H1 (cell line): ENCODE measurements around the gene RCE1. TPM values are rescaled to one million over a fixed set of nuclear protein-coding genes. Genes with fewer than 3 reads are reported as not detected.

Source experiments
- CTCF ChIA-PET: fragments of 300-600 bp; sonication (Branson Sonifier 250); formaldehyde crosslinking; loops from one replicate; lab custom pipeline; 2021; ENCODE audit not compliant: partially characterized antibody; lab: Charles Lee
- POLR2A ChIA-PET: fragments of 300-600 bp; sonication (Branson Sonifier 250); formaldehyde crosslinking; loops from one replicate; lab custom pipeline; 2021; ENCODE audit warnings: inconsistent platforms; ENCODE audit not compliant: partially characterized antibody; lab: Charles Lee
- DNase-seq, 2 experiments: peaks; one replicate each; pipeline versions ENCODE4 v3.0.0 to v3.0.0-alpha.2; 2010 to 2022; ENCODE audit warnings: low spot score in 2 of 2, low read depth in 1 of 2, mixed read lengths in 1 of 2
- FAIRE-seq: peaks from 2 replicates; lab custom pipeline; 2011; peaks lifted over from hg19 to GRCh38; lab: Jason Lieb, UNC
- H2AFZ ChIP-seq: 2 replicates; pipeline ENCODE4 v1.8.1; 2012; ENCODE audit warnings: low read length, inconsistent platforms
- H2AK5ac ChIP-seq: 2 replicates; pipeline ENCODE4 v1.6.1; 2013; ENCODE audit warnings: low read depth, low read length
- H2BK120ac ChIP-seq: replicated peaks from 2 replicates; pipeline ENCODE3; 2013; ENCODE audit warnings: low read depth, low read length, inconsistent platforms
- H2BK12ac ChIP-seq: 2 replicates; pipeline ENCODE4 v1.6.1; 2013; ENCODE audit warnings: low read depth, low read length
- H2BK15ac ChIP-seq: 2 replicates; pipeline ENCODE4 v1.6.1; 2013; ENCODE audit warnings: low read length
- H2BK20ac ChIP-seq: 2 replicates; pipeline ENCODE4 v1.6.1; 2013; ENCODE audit warnings: low read length
- H2BK5ac ChIP-seq: 2 replicates; pipeline ENCODE4 v1.6.1; 2013; ENCODE audit warnings: low read depth, low read length
- H3K14ac ChIP-seq: 2 replicates; pipeline ENCODE4 v1.6.1; 2013; ENCODE audit warnings: inconsistent platforms; ENCODE audit not compliant: insufficient read length
- H3K18ac ChIP-seq: 2 replicates; pipeline ENCODE4 v1.6.1; 2013; ENCODE audit warnings: low read length; ENCODE audit errors: extremely low read depth
- H3K23ac ChIP-seq: 2 replicates; pipeline ENCODE4 v1.6.1; 2013; ENCODE audit warnings: inconsistent platforms; ENCODE audit not compliant: insufficient read length
- H3K23me2 ChIP-seq: 2 replicates; pipeline ENCODE4 v1.6.1; 2013; ENCODE audit warnings: low read depth, low read length
- H3K27ac ChIP-seq: 2 replicates; pipeline ENCODE4 v1.6.1; 2011; ENCODE audit warnings: low read depth, low read length, inconsistent platforms
- H3K27me3 ChIP-seq, 4 experiments: replicated peaks in 1 of 4; 1 replicate in 1 of 4; 2 replicates in 3 of 4; pipeline versions ENCODE4 v1.6.1 to v1.8.1; 2011 to 2013; ENCODE audit warnings: low read length in 3 of 4, mild to moderate bottlenecking in 3 of 4, inconsistent platforms in 2 of 4, mixed read lengths in 2 of 4, moderate library complexity in 1 of 4; ENCODE audit not compliant: control insufficient read depth in 3 of 4, insufficient read depth in 3 of 4; ENCODE audit errors: extremely low read depth in 1 of 4
- H3K36me3 ChIP-seq, 4 experiments: 2 replicates each; pipeline versions ENCODE4 v1.6.1 to v1.8.1; 2011 to 2013; ENCODE audit warnings: mild to moderate bottlenecking in 4 of 4, low read length in 3 of 4, moderate library complexity in 2 of 4, control low read depth in 1 of 4, inconsistent platforms in 1 of 4; ENCODE audit not compliant: insufficient read depth in 4 of 4, control insufficient read depth in 2 of 4
- H3K4ac ChIP-seq: replicated peaks from 2 replicates; pipeline ENCODE3; 2013; ENCODE audit warnings: low read length, low read depth, mixed read lengths, inconsistent platforms; ENCODE audit not compliant: insufficient read length
- H3K4me1 ChIP-seq, 4 experiments: replicated peaks in 1 of 4; 1 replicate in 1 of 4; 2 replicates in 3 of 4; pipeline versions ENCODE4 v1.6.1 to v1.8.1; 2011 to 2013; ENCODE audit warnings: low read length in 3 of 4, inconsistent platforms in 2 of 4, mixed read lengths in 1 of 4; ENCODE audit not compliant: insufficient read depth in 4 of 4, control insufficient read depth in 3 of 4
- H3K4me2 ChIP-seq, 2 experiments: 2 replicates each; pipeline versions ENCODE4 v1.6.1 to v1.8.1; 2011 to 2013; ENCODE audit warnings: low read depth in 2 of 2, low read length in 2 of 2, control low read depth in 1 of 2, inconsistent platforms in 1 of 2, mild to moderate bottlenecking in 1 of 2; ENCODE audit not compliant: insufficient read depth in 1 of 2
- H3K4me3 ChIP-seq, 4 experiments: fragments of 200-600, 300-600 bp in 1 of 4; sonication (generic), shearing (Covaris generic), sonication (Bioruptor Twin) in 1 of 4; 2 replicates each; pipeline versions ENCODE4 v1.5.1 to v1.8.1; 2011 to 2016; ENCODE audit warnings: low read length in 4 of 4, low read depth in 3 of 4, control low read depth in 2 of 4, inconsistent platforms in 2 of 4, mild to moderate bottlenecking in 2 of 4, mixed read lengths in 1 of 4, moderate library complexity in 1 of 4; ENCODE audit not compliant: insufficient read depth in 2 of 4; ENCODE audit errors: extremely low read depth in 1 of 4
- H3K56ac ChIP-seq: replicated peaks from 2 replicates; pipeline ENCODE3; 2013; ENCODE audit warnings: low read depth, mild to moderate bottlenecking, mixed read lengths, low read length, inconsistent platforms; ENCODE audit not compliant: insufficient read length
- H3K79me1 ChIP-seq: 2 replicates; pipeline ENCODE4 v1.6.1; 2013; ENCODE audit warnings: low read depth, low read length, control low read depth
- H3K79me2 ChIP-seq, 2 experiments: 2 replicates each; pipeline versions ENCODE4 v1.6.1 to v1.8.1; 2012 to 2013; ENCODE audit warnings: low read length in 2 of 2, mild to moderate bottlenecking in 2 of 2, inconsistent platforms in 1 of 2; ENCODE audit not compliant: insufficient read depth in 2 of 2, control insufficient read depth in 1 of 2
- H3K9ac ChIP-seq, 4 experiments: replicated peaks in 1 of 4; 1 replicate in 1 of 4; 2 replicates in 3 of 4; pipeline versions ENCODE4 v1.6.1 to v1.8.1; 2011 to 2013; ENCODE audit warnings: low read depth in 3 of 4, low read length in 3 of 4, control low read depth in 2 of 4, mild to moderate bottlenecking in 2 of 4, moderate library complexity in 2 of 4, inconsistent platforms in 1 of 4; ENCODE audit errors: extremely low read depth in 1 of 4
- H3K9me3 ChIP-seq, 2 experiments: 2 replicates each; pipeline versions ENCODE4 v1.6.1 to v1.8.1; 2012 to 2013; ENCODE audit warnings: mild to moderate bottlenecking in 2 of 2, moderate library complexity in 2 of 2, control low read depth in 1 of 2, inconsistent platforms in 1 of 2, low read depth in 1 of 2, low read length in 1 of 2, mixed read lengths in 1 of 2; ENCODE audit not compliant: insufficient read depth in 2 of 2
- H4K20me1 ChIP-seq, 2 experiments: replicated peaks in 1 of 2; 2 replicates each; pipeline versions ENCODE3 to v1.8.1; 2011 to 2013; ENCODE audit warnings: inconsistent platforms in 2 of 2, low read length in 2 of 2, mild to moderate bottlenecking in 1 of 2; ENCODE audit not compliant: insufficient read depth in 2 of 2, control insufficient read depth in 1 of 2
- H4K5ac ChIP-seq: 2 replicates; pipeline ENCODE4 v1.6.1; 2013; ENCODE audit warnings: low read length, low read depth, mixed read lengths, inconsistent platforms; ENCODE audit not compliant: insufficient read length
- H4K8ac ChIP-seq: 2 replicates; pipeline ENCODE4 v1.8.0; 2013; ENCODE audit warnings: mild to moderate bottlenecking, moderate library complexity, low read length, inconsistent platforms; ENCODE audit not compliant: insufficient read depth; ENCODE audit errors: extremely low read depth
- H4K91ac ChIP-seq: replicated peaks from 2 replicates; pipeline ENCODE3; 2013; ENCODE audit warnings: low read length, mixed read lengths, inconsistent platforms; ENCODE audit not compliant: insufficient read length
- ATF2 ChIP-seq: IDR thresholded peaks from 2 replicates; pipeline ENCODE4 v1.6.1; 2012; ENCODE audit warnings: low read length, inconsistent platforms
- EZH2 ChIP-seq: fragments of 200-600 bp; sonication (generic); IDR thresholded peaks from 2 replicates; pipeline ENCODE4 v1.7.1; 2012; ENCODE audit warnings: low read depth, mild to moderate bottlenecking, moderate library complexity, low read length, inconsistent platforms; ENCODE audit not compliant: severe bottlenecking
- SIRT6 ChIP-seq: IDR thresholded peaks from one replicate; pipeline ENCODE4 v1.7.1; 2012; ENCODE audit warnings: low read length, inconsistent platforms
- SP1 ChIP-seq: IDR thresholded peaks from 2 replicates; pipeline ENCODE4 v1.6.1; 2011; ENCODE audit warnings: low read depth, low read length
- WGBS, 2 experiments: shearing (Covaris generic) in 1 of 2; methylation state at CpG; one replicate each; pipeline versions ENCODE4 v1.1.6 to v1.1.7; 2013 to 2015; ENCODE audit warnings: low lambda C conversion rate in 2 of 2, mixed read lengths in 2 of 2, inconsistent platforms in 1 of 2, low coverage in 1 of 2, missing lambda C conversion rate in 1 of 2; ENCODE audit not compliant: insufficient replicate concordance in 2 of 2, insufficient coverage in 1 of 2, insufficient read length in 1 of 2; ENCODE audit errors: extremely low coverage in 1 of 2, missing lambda C conversion rate in 1 of 2; 5-methylcytosine and 5-hydroxymethylcytosine counted together
- polyA plus RNA-seq, 7 experiments: library from polyadenylated mRNA; depleted of rRNA in 3 of 7; stranded (reverse) in 5 of 7; unstranded in 2 of 7; fragments of >200 nt in 5 of 7; fragments of 200-250 nt in 2 of 7; gene quantifications; 1 replicate in 5 of 7; 2 replicates in 1 of 7; 4 replicates in 1 of 7; pipeline versions ENCODE4 v1.2.1 to v1.2.3, GENCODE V29; 2011 to 2013; ENCODE audit warnings: missing spikeins in 2 of 7, mixed read lengths in 2 of 7
- total RNA-seq: library from RNA; stranded (reverse); fragmentation: NEBNext Ultra II Directional; extraction: Animal tissue kit (Norgen Biotek cat#: 25700); gene quantifications from 2 replicates; pipeline ENCODE4 v1.2.1, GENCODE V29; 2021

The RCE1 gene
- total and polyA plus RNA-seq, 2 of the 8 experiments (the other 6 are each of a cell fraction or from before 2014, with no cell fraction given), result 35.8 to 84.8 TPM

- H3K27me3 ChIP-seq, result no peaks in the 10 kb centered on the region
- no peak overlapping the region for H2AK5ac ChIP-seq
- peak overlapping the region; percentile 72; the same call in 1 of the 2 replicates for H2BK15ac ChIP-seq
- peaks cover 3 to 17% (median 6%) of the 10 kb centered on the region in 4 experiments; a peak in 6 of 7 replicates for H3K4me1 ChIP-seq
- no peak overlapping the region for H2AFZ ChIP-seq
- 0 out of 2 replicates have a peak overlapping the region, but pooled peaks have one; percentile 24 for H3K18ac ChIP-seq
- H4K20me1 ChIP-seq, result no peaks in the 10 kb centered on the region
- H4K5ac ChIP-seq, result no peak overlapping the region
- DNase-seq (no peak), FAIRE-seq (no peak)
- no peak overlapping the region for H3K4me3 ChIP-seq
- H3K23me2 ChIP-seq, result no peaks in the 10 kb centered on the region
- POLR2A ChIA-PET, result interaction anchor here (1.2 to 1.6 kb wide), 3 partner anchors 26 to 130 kb away, joined by 3 to 6 read pairs (median 3); no protein-coding TSS in a partner anchor
- H3K36me3 ChIP-seq, result no peaks in the 10 kb centered on the region
- CTCF ChIA-PET, result interaction anchor here (0.5 to 11.9 kb wide), 11 partner anchors 9 to 666 kb away, joined by 3 to 199 read pairs (median 3); partner anchors contain the start of gene SYT12
- no peak overlapping the region for H2BK120ac ChIP-seq
- TF ChIP-seq EZH2 (no peak), ATF2 (no peak), SP1 (no peak), SIRT6 (no peak)
- no peak overlapping the region for H3K14ac ChIP-seq
- no peak overlapping the region for H4K8ac ChIP-seq
- no peaks in the 10 kb centered on the region for H3K79me1 ChIP-seq
- H2BK12ac ChIP-seq, result 0 out of 2 replicates have a peak overlapping the region, but pooled peaks have one; percentile 33
- no peak overlapping the region for H3K4ac ChIP-seq
- H3K27ac ChIP-seq, result no peak overlapping the region
- H3K4me2 ChIP-seq, result no peak overlapping the region
- no peak overlapping the region for H3K23ac ChIP-seq
- 0 out of 2 replicates have a peak overlapping the region, but pooled peaks have one; percentile 15 for H2BK5ac ChIP-seq
- no peak overlapping the region for H3K56ac ChIP-seq
- H3K9me3 ChIP-seq, result no peaks in the 10 kb centered on the region
- no peak overlapping the region for H3K9ac ChIP-seq
- H2BK20ac ChIP-seq, result no peak overlapping the region
- WGBS, 2 experiments, result 91% methylated on average over 14 of the region's 15 CpGs; no CpG with 5 or more reads in 1 of the 2 experiments
- H4K91ac ChIP-seq, result peak overlapping the region; percentile 11
- no peaks in the 10 kb centered on the region for H3K79me2 ChIP-seq
Measured at GRCh38 chr11:66886671-66887221, 43.5 kb downstream of the RCE1 start.
